ENCODE data around the gene TCTN1.
A peak's percentile ranks its signal among the peaks of the same experiment; 100 is the strongest.

Gene TCTN1

GRCh38 chr12:110697236-110697635 is 83.3 kb downstream of the TCTN1 start:
- no peak overlapping the region for H3K4me3 ChIP-seq (ENCODE audit: low read depth, low read length)
- TF ChIP-seq CTCF (IDR thresholded peaks at IDR 0.05; ENCODE audit: low read depth, low read length) = no peak

DNA sequence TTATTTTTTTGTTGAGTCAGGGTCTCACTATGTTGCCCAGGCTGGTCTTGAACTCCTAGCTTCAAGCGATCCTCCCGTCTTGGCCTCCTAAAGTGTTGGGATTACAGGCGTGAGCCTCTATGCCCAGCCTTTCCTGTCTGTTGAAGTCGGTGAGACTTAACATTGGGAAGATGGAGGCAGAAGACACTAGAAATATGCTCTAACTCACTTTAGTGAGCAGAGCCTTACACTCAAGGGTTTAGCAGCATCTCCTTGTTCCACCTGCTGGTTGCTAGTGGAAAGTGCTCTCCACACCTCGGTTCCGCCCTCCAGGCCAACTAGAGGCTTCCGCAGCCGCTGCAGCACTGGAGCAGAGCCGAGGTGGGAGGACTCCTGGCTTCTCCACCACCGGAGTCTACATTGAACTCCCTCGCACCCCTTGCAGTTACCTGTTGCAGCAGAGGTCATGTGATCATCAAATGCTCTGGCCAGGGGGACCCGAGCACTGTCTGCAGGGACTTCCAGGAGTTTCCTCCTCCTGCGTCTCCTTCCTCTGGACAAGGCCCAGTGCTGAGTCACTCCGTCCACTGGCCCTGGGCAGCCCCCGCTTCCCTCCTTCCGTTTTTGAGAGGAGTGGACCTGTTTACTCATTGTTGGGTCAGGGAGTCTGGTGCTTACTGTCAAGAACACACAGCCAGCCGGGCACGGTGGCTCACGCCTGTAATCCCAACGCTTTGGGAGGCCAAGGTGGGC is 84.4 kb downstream of the TCTN1 start:
- peak; percentile 49 for TF ChIP-seq CTCF (IDR thresholded peaks at IDR 0.05; ENCODE audit: low read depth, low read length)
- no peak overlapping the region for H3K4me3 ChIP-seq (ENCODE audit: low read depth, low read length)

Data from WI38 (cell line).